HL-60 (cell line): ENCODE measurements around the gene MPND.

Experiments used
- CTCF ChIP-seq: IDR thresholded peaks from one replicate; pipeline ENCODE4 v1.5.1; 2011; ENCODE audit warnings: low read length, control low read depth, inconsistent platforms; ENCODE audit not compliant: insufficient read depth
- POLR2AphosphoS5 ChIP-seq: IDR thresholded peaks from 2 replicates; pipeline ENCODE4 v1.6.1; 2012; ENCODE audit warnings: low read depth

- TF ChIP-seq CTCF (no peak), POLR2AphosphoS5 (no peak)
These were observed 15.6 kb downstream of the MPND start for GRCh38 chr19:4358709-4359626.
